ENCODE measurements around the gene NKD2.

DNA sequence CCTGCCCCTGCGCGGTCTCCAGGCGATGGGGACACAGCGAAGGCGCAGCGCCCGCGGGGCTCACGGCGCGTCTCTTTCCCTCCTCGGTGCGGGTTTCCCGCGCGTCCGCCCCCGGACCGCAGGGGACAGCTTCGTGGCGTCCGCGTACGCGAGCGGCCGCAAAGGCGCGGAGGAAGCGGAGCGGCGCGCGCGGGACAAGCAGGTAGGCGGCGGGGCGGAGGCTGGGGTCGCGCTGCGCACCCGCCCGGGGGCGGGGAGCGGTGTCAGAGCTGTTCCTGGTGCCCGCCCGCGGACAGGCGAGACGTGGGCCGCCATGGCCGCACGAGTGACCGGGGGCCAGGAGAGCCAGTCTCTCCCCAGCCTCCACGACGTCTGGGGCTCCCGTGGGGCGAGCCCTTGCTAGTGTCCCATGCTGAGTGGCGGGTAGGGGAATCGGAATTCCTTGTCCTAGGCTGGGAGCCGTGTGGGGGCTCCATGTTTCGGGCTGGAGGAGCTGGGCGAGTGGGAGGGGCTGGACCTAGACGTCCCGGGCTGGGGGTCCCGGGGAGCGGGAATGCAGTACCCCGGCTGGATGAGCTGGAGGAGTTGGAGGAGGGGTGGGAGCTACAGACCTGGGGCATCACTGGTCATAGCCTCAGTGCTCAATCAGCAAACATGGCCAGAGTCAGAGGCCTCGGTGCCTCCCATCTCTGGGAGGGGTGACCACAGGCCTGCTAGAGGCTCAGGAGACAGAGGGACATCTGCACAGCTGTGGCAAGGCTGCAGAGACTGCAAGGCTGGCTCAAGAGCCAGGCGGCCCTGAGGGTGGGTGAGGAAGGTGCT, 968 bp downstream of the NKD2 start:
- TF ChIP-seq, protein P1, sequence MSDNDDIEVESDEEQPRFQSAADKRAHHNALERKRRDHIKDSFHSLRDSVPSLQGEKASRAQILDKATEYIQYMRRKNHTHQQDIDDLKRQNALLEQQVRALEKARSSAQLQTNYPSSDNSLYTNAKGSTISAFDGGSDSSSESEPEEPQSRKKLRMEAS (IDR thresholded peaks at IDR 0.05), result no peak
- TF ChIP-seq SIN3A (IDR thresholded peaks at IDR 0.05; ENCODE audit: low read depth) (no peak), CTCF (IDR thresholded peaks at IDR 0.05 in 2 of 3, conservative IDR thresholded peaks at IDR 0.05 in 1 of 3; ENCODE audit: borderline replicate concordance in 1 of 3, insufficient read depth in 1 of 3, low read depth in 2 of 3, low read length in 2 of 3) (no peak), REST (IDR thresholded peaks at IDR 0.05; ENCODE audit: low read depth) (no peak)

All from HCT116 (cell line).